GM23338 (cell line): Measurements from ENCODE around the gene GATAD2B. TPM values are rescaled to one million over a fixed set of nuclear protein-coding genes. Genes with fewer than 3 reads are reported as not detected.

Experiments used
- ATAC-seq: fragments of 200-7000 bp; cut with Tn5 transposase; 3 replicates; pipeline ENCODE4 v1.9.1; 2020
- DNase-seq: peaks from one replicate; pipeline ENCODE4 v3.0.0-alpha.2; 2015; ENCODE audit warnings: low spot score
- H2AFZ ChIP-seq: fragments of 200-600 bp; sonication (generic); 2 replicates; pipeline ENCODE4 v1.8.0; 2016; ENCODE audit warnings: antibody characterized with exemption, mild to moderate bottlenecking, moderate library complexity
- H3F3A ChIP-seq: fragments of 200-600 bp; sonication (generic); replicated peaks from 2 replicates; pipeline ENCODE4 v1.8.0; 2017; ENCODE audit warnings: antibody characterized with exemption, mixed run types, low read depth
- H3K27ac ChIP-seq: fragments of 200-600 bp; sonication (generic); 2 replicates; pipeline ENCODE4 v1.6.1; 2016; ENCODE audit warnings: low read depth
- H3K27me3 ChIP-seq: fragments of 200-600 bp; sonication (generic); 2 replicates; pipeline ENCODE4 v1.8.0; 2016; ENCODE audit warnings: mild to moderate bottlenecking, mixed run types, moderate library complexity; ENCODE audit not compliant: insufficient read depth
- H3K36me3 ChIP-seq: fragments of 200-600 bp; sonication (generic); 2 replicates; pipeline ENCODE4 v1.8.0; 2016; ENCODE audit warnings: mild to moderate bottlenecking; ENCODE audit not compliant: insufficient read depth
- H3K4me1 ChIP-seq: fragments of 200-600 bp; sonication (generic); 2 replicates; pipeline ENCODE4 v1.8.0; 2016; ENCODE audit warnings: mild to moderate bottlenecking, moderate library complexity; ENCODE audit not compliant: insufficient read depth
- H3K4me2 ChIP-seq: fragments of 200-600 bp; sonication (generic); 2 replicates; pipeline ENCODE4 v1.7.1; 2017; ENCODE audit warnings: mixed run types
- H3K4me3 ChIP-seq: fragments of 200-600 bp; sonication (generic); 2 replicates; pipeline ENCODE4 v1.6.1; 2016; ENCODE audit warnings: mixed run types
- H3K79me2 ChIP-seq: fragments of 200-600 bp; sonication (generic); replicated peaks from 2 replicates; pipeline ENCODE4 v1.8.0; 2017; ENCODE audit warnings: mild to moderate bottlenecking; ENCODE audit not compliant: insufficient read depth
- H3K9me2 ChIP-seq: fragments of 200-600 bp; sonication (generic); 2 replicates; pipeline ENCODE4 v1.8.0; 2017; ENCODE audit not compliant: insufficient read depth
- H4K20me1 ChIP-seq: fragments of 200-600 bp; sonication (generic); replicated peaks from 2 replicates; pipeline ENCODE4 v1.8.0; 2017; ENCODE audit warnings: mild to moderate bottlenecking; ENCODE audit not compliant: insufficient read depth
- H3K27ac Mint-ChIP-seq: 2 replicates; pipeline ENCODE4 v1.8.0; 2020; ENCODE audit warnings: inconsistent platforms, mild to moderate bottlenecking, moderate library complexity, mixed read lengths
- H3K27me3 Mint-ChIP-seq: 3 replicates; pipeline ENCODE4 v1.8.0; 2022; ENCODE audit warnings: low read depth, mild to moderate bottlenecking, moderate library complexity, mixed read lengths, inconsistent platforms; ENCODE audit not compliant: insufficient read depth, poor library complexity
- H3K36me3 Mint-ChIP-seq: 3 replicates; pipeline ENCODE4 v1.8.0; 2021; ENCODE audit warnings: low read depth, mild to moderate bottlenecking, inconsistent platforms, moderate library complexity, mixed read lengths
- H3K4me1 Mint-ChIP-seq: 3 replicates; pipeline ENCODE4 v1.8.0; 2020; ENCODE audit warnings: mild to moderate bottlenecking, inconsistent platforms, mixed read lengths
- H3K4me3 Mint-ChIP-seq: 3 replicates; pipeline ENCODE4 v1.8.0; 2021; ENCODE audit warnings: moderate library complexity, mild to moderate bottlenecking, inconsistent platforms, mixed read lengths
- H3K9me3 Mint-ChIP-seq: 3 replicates; pipeline ENCODE4 v1.8.0; 2020; ENCODE audit warnings: moderate library complexity, mild to moderate bottlenecking, inconsistent platforms, mixed read lengths
- EZH2phosphoT487 ChIP-seq: fragments of 200-600 bp; sonication (generic); IDR thresholded peaks from one replicate; pipeline ENCODE4 v1.8.1; 2018; ENCODE audit warnings: antibody characterized with exemption; ENCODE audit not compliant: unreplicated experiment
- JUNB ChIP-seq: IDR thresholded peaks from one replicate; pipeline ENCODE4 v1.6.1; 2016; ENCODE audit warnings: antibody characterized with exemption; ENCODE audit not compliant: unreplicated experiment
- ZNF114 ChIP-seq: fragments of 250-450 bp; sonication (Bioruptor Pico); IDR thresholded peaks from 2 replicates; pipeline ENCODE4 v1.5.0; 2020; ENCODE audit warnings: mild to moderate bottlenecking, moderate library complexity
- polyA plus RNA-seq: library from polyadenylated mRNA; unstranded; fragments of >200 nt; fragmentation: Nextera tagmentation; extraction: Ambion mirVana; gene quantifications from 2 replicates; pipeline ENCODE4 v1.2.1, GENCODE V29; 2016
- total RNA-seq: library from RNA; depleted of rRNA; stranded (reverse); fragments of >200 nt; shearing (Covaris generic); gene quantifications from 2 replicates; pipeline ENCODE4 v1.2.3, GENCODE V29; 2014
- TF ChIP-seq, protein P1 (sequence below): fragments of 250-450 bp; sonication (Bioruptor Pico); IDR thresholded peaks from 2 replicates; pipeline ENCODE4 v1.5.0; 2020; ENCODE audit warnings: mild to moderate bottlenecking, moderate library complexity
- TF ChIP-seq, protein P2 (sequence below), 2 experiments: fragments of 200-600 bp in 1 of 2; sonication (generic) in 1 of 2; conservative IDR thresholded peaks; 2 replicates each; pipeline versions ENCODE4 v1.5.1 to v1.6.1; 2016 to 2017; ENCODE audit warnings: antibody characterized with exemption in 2 of 2, low read depth in 2 of 2, mild to moderate bottlenecking in 2 of 2, moderate library complexity in 1 of 2

GATAD2B gene
- total and polyA plus RNA-seq, 2 experiments from 2014 or later: 5.2 to 17.8 TPM

DNA sequence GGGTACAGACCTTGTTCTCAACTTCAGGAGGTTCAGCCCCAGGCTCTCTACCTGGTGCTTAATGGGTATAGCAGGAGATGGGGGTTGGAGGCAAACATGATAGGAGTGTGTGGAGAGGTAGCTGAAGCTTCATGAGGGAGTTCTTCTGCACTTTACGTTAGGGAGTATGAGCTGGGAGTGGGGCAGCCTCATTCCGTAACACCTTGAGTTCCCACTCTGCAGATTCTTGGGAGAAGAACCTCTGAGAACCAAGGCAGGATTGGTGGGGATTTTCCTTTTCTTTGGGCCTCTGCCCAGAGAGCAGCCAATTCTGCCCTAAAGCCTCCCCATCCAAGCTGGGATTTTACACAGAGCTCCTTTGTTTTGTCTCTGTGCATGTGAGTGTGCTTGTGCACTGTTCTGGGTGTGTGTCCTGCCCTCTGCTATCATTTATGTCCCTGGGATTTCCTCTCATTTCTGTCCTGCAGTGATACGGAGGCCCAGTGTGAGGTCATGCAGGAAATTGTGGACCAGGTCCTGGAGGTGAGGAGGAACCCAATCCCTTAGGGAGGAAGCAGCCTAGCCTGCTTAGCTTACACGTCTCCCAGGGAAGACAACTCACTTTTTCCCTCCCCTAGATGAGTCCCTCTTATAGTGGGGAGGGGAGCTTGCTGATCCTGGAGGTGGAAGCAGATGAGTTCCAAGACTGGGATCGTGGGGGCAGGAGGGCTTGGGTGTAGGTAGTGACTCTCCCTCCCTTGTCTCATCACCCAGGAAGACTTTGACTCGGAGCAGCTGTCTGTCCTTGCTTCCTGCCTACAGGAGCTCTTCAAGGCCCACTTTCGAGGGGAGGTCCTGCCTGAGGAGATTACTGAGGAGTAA is 159.2 kb downstream of the GATAD2B start:
- Histone ChIP-seq H3K4me1 (no peaks in the 10 kb centered on the region), H3K27me3 (no peaks in the 10 kb centered on the region), H3K9me2 (no peaks in the 10 kb centered on the region), H3K27ac (no peak overlapping the region), H3K4me3 (no peak overlapping the region), H3K36me3 (peaks cover 46% of the 10 kb centered on the region), H3K4me2 (no peak overlapping the region), H3F3A (no peaks in the 10 kb centered on the region), H3K79me2 (no peaks in the 10 kb centered on the region), H2AFZ (no peak overlapping the region), H4K20me1 (peaks cover 3% of the 10 kb centered on the region)
- DNase-seq: no peak
- Mint-ChIP-seq H3K36me3 (peaks cover 95% of the 10 kb centered on the region), H3K4me3 (no peak overlapping the region), H3K4me1 (no peaks in the 10 kb centered on the region), H3K27me3 (peaks cover 8% of the 10 kb centered on the region), H3K27ac (no peak overlapping the region), H3K9me3 (no peaks in the 10 kb centered on the region)
- no peak for ATAC-seq
- TF ChIP-seq, protein P1, sequence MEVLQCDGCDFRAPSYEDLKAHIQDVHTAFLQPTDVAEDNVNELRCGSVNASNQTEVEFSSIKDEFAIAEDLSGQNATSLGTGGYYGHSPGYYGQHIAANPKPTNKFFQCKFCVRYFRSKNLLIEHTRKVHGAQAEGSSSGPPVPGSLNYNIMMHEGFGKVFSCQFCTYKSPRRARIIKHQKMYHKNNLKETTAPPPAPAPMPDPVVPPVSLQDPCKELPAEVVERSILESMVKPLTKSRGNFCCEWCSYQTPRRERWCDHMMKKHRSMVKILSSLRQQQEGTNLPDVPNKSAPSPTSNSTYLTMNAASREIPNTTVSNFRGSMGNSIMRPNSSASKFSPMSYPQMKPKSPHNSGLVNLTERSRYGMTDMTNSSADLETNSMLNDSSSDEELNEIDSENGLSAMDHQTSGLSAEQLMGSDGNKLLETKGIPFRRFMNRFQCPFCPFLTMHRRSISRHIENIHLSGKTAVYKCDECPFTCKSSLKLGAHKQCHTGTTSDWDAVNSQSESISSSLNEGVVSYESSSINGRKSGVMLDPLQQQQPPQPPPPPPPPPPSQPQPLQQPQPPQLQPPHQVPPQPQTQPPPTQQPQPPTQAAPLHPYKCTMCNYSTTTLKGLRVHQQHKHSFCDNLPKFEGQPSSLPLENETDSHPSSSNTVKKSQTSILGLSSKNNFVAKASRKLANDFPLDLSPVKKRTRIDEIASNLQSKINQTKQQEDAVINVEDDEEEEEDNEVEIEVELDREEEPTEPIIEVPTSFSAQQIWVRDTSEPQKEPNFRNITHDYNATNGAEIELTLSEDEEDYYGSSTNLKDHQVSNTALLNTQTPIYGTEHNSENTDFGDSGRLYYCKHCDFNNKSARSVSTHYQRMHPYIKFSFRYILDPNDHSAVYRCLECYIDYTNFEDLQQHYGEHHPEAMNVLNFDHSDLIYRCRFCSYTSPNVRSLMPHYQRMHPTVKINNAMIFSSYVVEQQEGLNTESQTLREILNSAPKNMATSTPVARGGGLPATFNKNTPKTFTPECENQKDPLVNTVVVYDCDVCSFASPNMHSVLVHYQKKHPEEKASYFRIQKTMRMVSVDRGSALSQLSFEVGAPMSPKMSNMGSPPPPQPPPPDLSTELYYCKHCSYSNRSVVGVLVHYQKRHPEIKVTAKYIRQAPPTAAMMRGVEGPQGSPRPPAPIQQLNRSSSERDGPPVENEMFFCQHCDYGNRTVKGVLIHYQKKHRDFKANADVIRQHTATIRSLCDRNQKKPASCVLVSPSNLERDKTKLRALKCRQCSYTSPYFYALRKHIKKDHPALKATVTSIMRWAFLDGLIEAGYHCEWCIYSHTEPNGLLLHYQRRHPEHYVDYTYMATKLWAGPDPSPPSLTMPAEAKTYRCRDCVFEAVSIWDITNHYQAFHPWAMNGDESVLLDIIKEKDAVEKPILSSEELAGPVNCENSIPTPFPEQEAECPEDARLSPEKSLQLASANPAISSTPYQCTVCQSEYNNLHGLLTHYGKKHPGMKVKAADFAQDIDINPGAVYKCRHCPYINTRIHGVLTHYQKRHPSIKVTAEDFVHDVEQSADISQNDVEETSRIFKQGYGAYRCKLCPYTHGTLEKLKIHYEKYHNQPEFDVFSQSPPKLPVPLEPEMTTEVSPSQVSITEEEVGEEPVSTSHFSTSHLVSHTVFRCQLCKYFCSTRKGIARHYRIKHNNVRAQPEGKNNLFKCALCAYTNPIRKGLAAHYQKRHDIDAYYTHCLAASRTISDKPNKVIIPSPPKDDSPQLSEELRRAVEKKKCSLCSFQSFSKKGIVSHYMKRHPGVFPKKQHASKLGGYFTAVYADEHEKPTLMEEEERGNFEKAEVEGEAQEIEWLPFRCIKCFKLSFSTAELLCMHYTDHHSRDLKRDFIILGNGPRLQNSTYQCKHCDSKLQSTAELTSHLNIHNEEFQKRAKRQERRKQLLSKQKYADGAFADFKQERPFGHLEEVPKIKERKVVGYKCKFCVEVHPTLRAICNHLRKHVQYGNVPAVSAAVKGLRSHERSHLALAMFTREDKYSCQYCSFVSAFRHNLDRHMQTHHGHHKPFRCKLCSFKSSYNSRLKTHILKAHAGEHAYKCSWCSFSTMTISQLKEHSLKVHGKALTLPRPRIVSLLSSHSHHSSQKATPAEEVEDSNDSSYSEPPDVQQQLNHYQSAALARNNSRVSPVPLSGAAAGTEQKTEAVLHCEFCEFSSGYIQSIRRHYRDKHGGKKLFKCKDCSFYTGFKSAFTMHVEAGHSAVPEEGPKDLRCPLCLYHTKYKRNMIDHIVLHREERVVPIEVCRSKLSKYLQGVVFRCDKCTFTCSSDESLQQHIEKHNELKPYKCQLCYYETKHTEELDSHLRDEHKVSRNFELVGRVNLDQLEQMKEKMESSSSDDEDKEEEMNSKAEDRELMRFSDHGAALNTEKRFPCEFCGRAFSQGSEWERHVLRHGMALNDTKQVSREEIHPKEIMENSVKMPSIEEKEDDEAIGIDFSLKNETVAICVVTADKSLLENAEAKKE (CRISPR knock-in tag): no peak
- TF ChIP-seq JUNB (no peak), EZH2phosphoT487 (no peak), ZNF114 (CRISPR knock-in tag) (no peak)
- TF ChIP-seq, protein P2, sequence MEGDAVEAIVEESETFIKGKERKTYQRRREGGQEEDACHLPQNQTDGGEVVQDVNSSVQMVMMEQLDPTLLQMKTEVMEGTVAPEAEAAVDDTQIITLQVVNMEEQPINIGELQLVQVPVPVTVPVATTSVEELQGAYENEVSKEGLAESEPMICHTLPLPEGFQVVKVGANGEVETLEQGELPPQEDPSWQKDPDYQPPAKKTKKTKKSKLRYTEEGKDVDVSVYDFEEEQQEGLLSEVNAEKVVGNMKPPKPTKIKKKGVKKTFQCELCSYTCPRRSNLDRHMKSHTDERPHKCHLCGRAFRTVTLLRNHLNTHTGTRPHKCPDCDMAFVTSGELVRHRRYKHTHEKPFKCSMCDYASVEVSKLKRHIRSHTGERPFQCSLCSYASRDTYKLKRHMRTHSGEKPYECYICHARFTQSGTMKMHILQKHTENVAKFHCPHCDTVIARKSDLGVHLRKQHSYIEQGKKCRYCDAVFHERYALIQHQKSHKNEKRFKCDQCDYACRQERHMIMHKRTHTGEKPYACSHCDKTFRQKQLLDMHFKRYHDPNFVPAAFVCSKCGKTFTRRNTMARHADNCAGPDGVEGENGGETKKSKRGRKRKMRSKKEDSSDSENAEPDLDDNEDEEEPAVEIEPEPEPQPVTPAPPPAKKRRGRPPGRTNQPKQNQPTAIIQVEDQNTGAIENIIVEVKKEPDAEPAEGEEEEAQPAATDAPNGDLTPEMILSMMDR (conservative IDR thresholded peaks at IDR 0.05; ENCODE audit: low read depth in 2 of 2): no peak
